H9 (cell line): ENCODE measurements around the gene BMPER. TPM values are rescaled to one million over a fixed set of nuclear protein-coding genes. Genes with fewer than 3 reads are reported as not detected.

Source experiments
- DNase-seq: peaks from one replicate; pipeline ENCODE4 v3.0.0-alpha.2; 2017
- H2AFZ ChIP-seq: one replicate; pipeline ENCODE4 v1.6.1; 2013; ENCODE audit warnings: mild to moderate bottlenecking, low read length, control low read depth, moderate library complexity
- H2AK5ac ChIP-seq: 2 replicates; pipeline ENCODE4 v1.6.1; 2013; ENCODE audit warnings: low read length, control low read depth, mixed read lengths; ENCODE audit not compliant: insufficient read length
- H2BK120ac ChIP-seq: one replicate; pipeline ENCODE4 v1.6.1; 2013; ENCODE audit warnings: low read depth, mild to moderate bottlenecking, low read length, control low read depth, inconsistent platforms; ENCODE audit not compliant: poor library complexity, severe bottlenecking
- H2BK12ac ChIP-seq: 2 replicates; pipeline ENCODE4 v1.6.1; 2013; ENCODE audit warnings: low read length, control low read depth, mixed read lengths, low read depth; ENCODE audit not compliant: insufficient read length
- H2BK15ac ChIP-seq: 2 replicates; pipeline ENCODE4 v1.6.1; 2013; ENCODE audit warnings: low read depth, low read length, control low read depth
- H2BK20ac ChIP-seq: one replicate; pipeline ENCODE4 v1.6.1; 2013; ENCODE audit warnings: low read depth, mild to moderate bottlenecking, low read length, control low read depth, inconsistent platforms; ENCODE audit not compliant: poor library complexity, severe bottlenecking
- H2BK5ac ChIP-seq: 2 replicates; pipeline ENCODE4 v1.6.1; 2013; ENCODE audit warnings: low read length, control low read depth, mixed read lengths; ENCODE audit not compliant: insufficient read length
- H3K14ac ChIP-seq: 2 replicates; pipeline ENCODE4 v1.6.1; 2013; ENCODE audit warnings: low read length, control low read depth; ENCODE audit not compliant: insufficient read depth
- H3K18ac ChIP-seq: 2 replicates; pipeline ENCODE4 v1.6.1; 2013; ENCODE audit warnings: low read depth, mild to moderate bottlenecking, mixed read lengths, low read length, control low read depth; ENCODE audit not compliant: insufficient read length
- H3K23ac ChIP-seq: 2 replicates; pipeline ENCODE4 v1.6.1; 2013; ENCODE audit warnings: low read length, control low read depth, mixed read lengths, low read depth; ENCODE audit not compliant: insufficient read length
- H3K23me2 ChIP-seq: 2 replicates; pipeline ENCODE4 v1.6.1; 2013; ENCODE audit warnings: low read depth, mild to moderate bottlenecking, mixed read lengths, low read length, control low read depth; ENCODE audit not compliant: insufficient read length, poor library complexity, severe bottlenecking
- H3K27ac ChIP-seq: 2 replicates; pipeline ENCODE4 v1.5.1; 2013; ENCODE audit warnings: low read length, control low read depth, mixed read lengths, low read depth; ENCODE audit not compliant: insufficient read length
- H3K27me3 ChIP-seq: 2 replicates; pipeline ENCODE4 v1.6.1; 2013; ENCODE audit warnings: low read length, control low read depth, inconsistent platforms; ENCODE audit not compliant: insufficient read depth
- H3K4ac ChIP-seq: 2 replicates; pipeline ENCODE4 v1.6.1; 2013; ENCODE audit warnings: low read depth, mild to moderate bottlenecking, control low read depth, inconsistent platforms, low read length, moderate library complexity
- H3K4me1 ChIP-seq: 2 replicates; pipeline ENCODE4 v1.6.1; 2013; ENCODE audit warnings: low read length, control low read depth, inconsistent platforms; ENCODE audit not compliant: insufficient read depth
- H3K4me2 ChIP-seq: 2 replicates; pipeline ENCODE4 v1.6.1; 2013; ENCODE audit warnings: low read length, control low read depth, mixed read lengths; ENCODE audit not compliant: insufficient read length, insufficient read depth
- H3K56ac ChIP-seq: 2 replicates; pipeline ENCODE4 v1.6.1; 2013; ENCODE audit warnings: low read depth, mild to moderate bottlenecking, mixed read lengths, low read length, control low read depth; ENCODE audit not compliant: insufficient read length
- H3K79me1 ChIP-seq: 2 replicates; pipeline ENCODE4 v1.6.1; 2013; ENCODE audit warnings: low read depth, mild to moderate bottlenecking, moderate library complexity, low read length, control low read depth, inconsistent platforms; ENCODE audit not compliant: insufficient read depth, poor library complexity, severe bottlenecking
- H3K79me2 ChIP-seq: 2 replicates; pipeline ENCODE4 v1.6.1; 2013; ENCODE audit warnings: low read length, control low read depth, inconsistent platforms; ENCODE audit not compliant: insufficient read depth
- H3K9ac ChIP-seq: 2 replicates; pipeline ENCODE4 v1.6.1; 2013; ENCODE audit warnings: low read length, control low read depth, mixed read lengths; ENCODE audit not compliant: insufficient read length; ENCODE audit errors: extremely low read depth
- H3K9me3 ChIP-seq: one replicate; pipeline ENCODE4 v1.6.1; 2013; ENCODE audit warnings: low read depth, low read length, inconsistent platforms; ENCODE audit not compliant: control insufficient read depth
- H3T11ph ChIP-seq: one replicate; pipeline ENCODE4 v1.6.1; 2013; ENCODE audit warnings: mild to moderate bottlenecking, low read length, control low read depth, inconsistent platforms
- H4K20me1 ChIP-seq: one replicate; pipeline ENCODE4 v1.6.1; 2013; ENCODE audit not compliant: control insufficient read depth, insufficient read length, insufficient read depth
- H4K5ac ChIP-seq: 2 replicates; pipeline ENCODE4 v1.6.1; 2013; ENCODE audit warnings: low read depth, mild to moderate bottlenecking, mixed read lengths, low read length, control low read depth; ENCODE audit not compliant: insufficient read length
- H4K8ac ChIP-seq: replicated peaks from 2 replicates; pipeline ENCODE4 v1.6.1; 2013; ENCODE audit warnings: low read length, control low read depth, mixed read lengths, low read depth; ENCODE audit not compliant: insufficient read length
- H4K91ac ChIP-seq: 2 replicates; pipeline ENCODE4 v1.6.1; 2013; ENCODE audit warnings: low read depth, mild to moderate bottlenecking, moderate library complexity, mixed read lengths, low read length, control low read depth; ENCODE audit not compliant: insufficient read length
- H3K27ac Mint-ChIP-seq, 3 experiments: 2 replicates in 2 of 3; 3 replicates in 1 of 3; pipeline ENCODE4 v1.8.0; 2020 to 2021; ENCODE audit warnings: mixed read lengths in 3 of 3, mild to moderate bottlenecking in 1 of 3, moderate library complexity in 1 of 3
- H3K27me3 Mint-ChIP-seq: 2 replicates; pipeline ENCODE4 v1.8.0; 2021; ENCODE audit warnings: low read depth, mild to moderate bottlenecking, moderate library complexity, mixed read lengths
- H3K36me3 Mint-ChIP-seq, 3 experiments: 2 replicates in 2 of 3; 3 replicates in 1 of 3; pipeline ENCODE4 v1.8.0; 2020 to 2021; ENCODE audit warnings: low read depth in 3 of 3, mixed read lengths in 3 of 3; ENCODE audit not compliant: insufficient read depth in 1 of 3
- H3K4me1 Mint-ChIP-seq, 2 experiments: 2 replicates each; pipeline ENCODE4 v1.8.0; 2020; ENCODE audit warnings: mixed read lengths in 2 of 2
- H3K4me3 Mint-ChIP-seq, 2 experiments: 2 replicates in 1 of 2; 3 replicates in 1 of 2; pipeline ENCODE4 v1.8.0; 2020 to 2021; ENCODE audit warnings: mild to moderate bottlenecking in 2 of 2, mixed read lengths in 2 of 2, moderate library complexity in 1 of 2
- H3K9me3 Mint-ChIP-seq, 2 experiments: 2 replicates in 1 of 2; 3 replicates in 1 of 2; pipeline ENCODE4 v1.8.0; 2020; ENCODE audit warnings: mild to moderate bottlenecking in 2 of 2, mixed read lengths in 2 of 2, moderate library complexity in 1 of 2
- WGBS: extraction: QIAGEN DNeasy Blood & Tissue Kit; methylation state at CpG from one replicate; pipeline ENCODE4 v1.1.7; 2013; ENCODE audit warnings: missing lambda C conversion rate, low lambda C conversion rate, mixed read lengths; ENCODE audit not compliant: insufficient read length; ENCODE audit errors: extremely low coverage; 5-methylcytosine and 5-hydroxymethylcytosine counted together
- total RNA-seq: library from RNA; stranded (reverse); gene quantifications from 2 replicates; pipeline ENCODE4 v1.2.1, GENCODE V29; 2021
- TF ChIP-seq, protein P1 (sequence below): fragments of 200-600 bp; sonication (generic); conservative IDR thresholded peaks from 3 replicates; pipeline ENCODE4 v1.8.0; 2021; ENCODE audit warnings: antibody characterized with exemption, mild to moderate bottlenecking

BMPER gene
- total RNA-seq, 1 experiment from 2014 or later: 0.20 TPM

DNA sequence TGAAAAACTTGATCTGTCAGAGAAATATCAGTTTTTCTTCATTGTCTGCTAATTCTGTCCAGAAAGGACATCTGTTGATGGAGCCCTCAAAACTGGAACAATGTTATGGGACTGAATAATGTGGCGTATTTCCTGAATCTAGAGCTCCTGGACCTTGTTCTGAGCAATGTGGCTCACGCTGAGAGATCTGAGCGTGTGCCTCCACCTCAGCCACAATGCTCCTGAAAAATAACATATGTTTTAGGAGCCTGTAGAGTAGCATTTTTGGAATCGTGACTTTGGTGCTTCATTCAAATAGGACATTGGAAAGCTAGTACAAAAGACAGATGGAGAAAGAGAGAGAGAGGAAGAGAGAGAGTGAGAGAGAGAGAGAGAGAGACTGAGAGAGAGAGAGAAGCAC lies 110.3 kb downstream of the BMPER start:
- no peak overlapping the region for H3K4me2 ChIP-seq
- no peak overlapping the region for H3K14ac ChIP-seq
- no peak overlapping the region for H3K9ac ChIP-seq
- no peaks in the 10 kb centered on the region for H3K79me2 ChIP-seq
- H3K23ac ChIP-seq: no peak overlapping the region
- no peak overlapping the region for H2BK120ac ChIP-seq
- no peak overlapping the region for H4K8ac ChIP-seq
- DNase-seq: no peak
- H3K4ac ChIP-seq: no peak overlapping the region
- Mint-ChIP-seq H3K27me3 (peaks cover 1% of the 10 kb centered on the region; the same call in 1 of the 2 replicates), H3K4me3 (no peak overlapping the region), H3K4me1 (peaks cover 4 to 7% of the 10 kb centered on the region in 2 experiments; a peak in 3 of 4 replicates), H3K27ac (no peak overlapping the region; a peak in 1 of 7 replicates), H3K9me3 (no peaks in the 10 kb centered on the region), H3K36me3 (no peaks in the 10 kb centered on the region)
- no peaks in the 10 kb centered on the region; the same call in 1 of the 2 replicates for H3K27me3 ChIP-seq
- H2AK5ac ChIP-seq: no peak overlapping the region
- H3T11ph ChIP-seq: no peak overlapping the region
- H3K27ac ChIP-seq: no peak overlapping the region
- no peak overlapping the region for H3K18ac ChIP-seq
- TF ChIP-seq, protein P1, sequence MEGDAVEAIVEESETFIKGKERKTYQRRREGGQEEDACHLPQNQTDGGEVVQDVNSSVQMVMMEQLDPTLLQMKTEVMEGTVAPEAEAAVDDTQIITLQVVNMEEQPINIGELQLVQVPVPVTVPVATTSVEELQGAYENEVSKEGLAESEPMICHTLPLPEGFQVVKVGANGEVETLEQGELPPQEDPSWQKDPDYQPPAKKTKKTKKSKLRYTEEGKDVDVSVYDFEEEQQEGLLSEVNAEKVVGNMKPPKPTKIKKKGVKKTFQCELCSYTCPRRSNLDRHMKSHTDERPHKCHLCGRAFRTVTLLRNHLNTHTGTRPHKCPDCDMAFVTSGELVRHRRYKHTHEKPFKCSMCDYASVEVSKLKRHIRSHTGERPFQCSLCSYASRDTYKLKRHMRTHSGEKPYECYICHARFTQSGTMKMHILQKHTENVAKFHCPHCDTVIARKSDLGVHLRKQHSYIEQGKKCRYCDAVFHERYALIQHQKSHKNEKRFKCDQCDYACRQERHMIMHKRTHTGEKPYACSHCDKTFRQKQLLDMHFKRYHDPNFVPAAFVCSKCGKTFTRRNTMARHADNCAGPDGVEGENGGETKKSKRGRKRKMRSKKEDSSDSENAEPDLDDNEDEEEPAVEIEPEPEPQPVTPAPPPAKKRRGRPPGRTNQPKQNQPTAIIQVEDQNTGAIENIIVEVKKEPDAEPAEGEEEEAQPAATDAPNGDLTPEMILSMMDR: no peak
- WGBS: no CpG with 5 or more reads among the region's 4 CpGs
- H3K56ac ChIP-seq: no peak overlapping the region
- no peak overlapping the region for H2AFZ ChIP-seq
- no peaks in the 10 kb centered on the region for H4K20me1 ChIP-seq
- H4K91ac ChIP-seq: no peak overlapping the region
- no peaks in the 10 kb centered on the region for H3K4me1 ChIP-seq
- H2BK20ac ChIP-seq: no peak overlapping the region
- no peak overlapping the region for H2BK15ac ChIP-seq
- H2BK12ac ChIP-seq: no peak overlapping the region
- no peak overlapping the region for H2BK5ac ChIP-seq
- H3K9me3 ChIP-seq: no peaks in the 10 kb centered on the region
- no peaks in the 10 kb centered on the region for H3K79me1 ChIP-seq
- H4K5ac ChIP-seq: no peak overlapping the region
- H3K23me2 ChIP-seq: peaks cover 3% of the 10 kb centered on the region
